Measurements from ENCODE around the gene TRABD2A. TPM values are rescaled to one million over a fixed set of nuclear protein-coding genes. Genes with fewer than 3 reads are reported as not detected.
A peak's percentile ranks its signal among the peaks of the same experiment; 100 is the strongest.

The TRABD2A gene
- total and polyA plus RNA-seq, 4 donors: 0.26 to 10.3 (median 0.55) TPM

DNA sequence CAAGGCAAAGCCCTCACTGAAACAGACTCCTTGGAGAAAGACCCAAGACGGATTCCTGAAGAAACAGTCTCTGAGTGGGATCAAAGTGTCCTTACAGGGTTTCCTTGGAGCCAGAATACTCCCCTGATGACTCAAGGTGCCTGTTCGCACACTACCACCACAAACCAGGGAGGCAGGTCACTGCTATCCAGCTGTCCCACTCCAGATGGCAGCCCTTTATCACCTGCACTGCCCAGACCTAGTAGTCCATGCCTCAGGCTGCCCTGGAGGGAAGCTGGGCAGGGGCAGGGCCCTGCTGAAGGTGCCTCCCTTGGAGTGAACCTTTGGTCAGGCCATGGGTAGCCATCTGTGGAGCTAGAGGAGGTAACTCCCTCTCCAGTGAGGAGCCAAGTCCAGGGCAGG, 34.1 kb downstream of the TRABD2A start:
- H3K27ac ChIP-seq (ENCODE audit: low read depth in 1 of 2, low read length in 2 of 2): no peak overlapping the region
- no peak overlapping the region for H3K9ac ChIP-seq (ENCODE audit: low read depth in 1 of 2, low read length in 2 of 2)
- H3K36me3 ChIP-seq (ENCODE audit: control insufficient read depth in 4 of 4, insufficient read depth in 3 of 4, low read depth in 1 of 4, low read length in 3 of 4): no peaks in the 10 kb centered on the region
- TF ChIP-seq SP1 (IDR thresholded peaks at IDR 0.05): no peak
- TF ChIP-seq TAF1 (conservative IDR thresholded peaks at IDR 0.05): no peak
- TF ChIP-seq GABPA (IDR thresholded peaks at IDR 0.05 in 1 of 2, conservative IDR thresholded peaks at IDR 0.05 in 1 of 2): no peak
- TF ChIP-seq, protein P1, sequence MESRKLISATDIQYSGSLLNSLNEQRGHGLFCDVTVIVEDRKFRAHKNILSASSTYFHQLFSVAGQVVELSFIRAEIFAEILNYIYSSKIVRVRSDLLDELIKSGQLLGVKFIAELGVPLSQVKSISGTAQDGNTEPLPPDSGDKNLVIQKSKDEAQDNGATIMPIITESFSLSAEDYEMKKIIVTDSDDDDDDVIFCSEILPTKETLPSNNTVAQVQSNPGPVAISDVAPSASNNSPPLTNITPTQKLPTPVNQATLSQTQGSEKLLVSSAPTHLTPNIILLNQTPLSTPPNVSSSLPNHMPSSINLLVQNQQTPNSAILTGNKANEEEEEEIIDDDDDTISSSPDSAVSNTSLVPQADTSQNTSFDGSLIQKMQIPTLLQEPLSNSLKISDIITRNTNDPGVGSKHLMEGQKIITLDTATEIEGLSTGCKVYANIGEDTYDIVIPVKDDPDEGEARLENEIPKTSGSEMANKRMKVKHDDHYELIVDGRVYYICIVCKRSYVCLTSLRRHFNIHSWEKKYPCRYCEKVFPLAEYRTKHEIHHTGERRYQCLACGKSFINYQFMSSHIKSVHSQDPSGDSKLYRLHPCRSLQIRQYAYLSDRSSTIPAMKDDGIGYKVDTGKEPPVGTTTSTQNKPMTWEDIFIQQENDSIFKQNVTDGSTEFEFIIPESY (IDR thresholded peaks at IDR 0.05): no peak
- no peak for TF ChIP-seq JUND (IDR thresholded peaks at IDR 0.05)
- TF ChIP-seq HNF4A (conservative IDR thresholded peaks at IDR 0.05): no peak
- TF ChIP-seq, protein P2, sequence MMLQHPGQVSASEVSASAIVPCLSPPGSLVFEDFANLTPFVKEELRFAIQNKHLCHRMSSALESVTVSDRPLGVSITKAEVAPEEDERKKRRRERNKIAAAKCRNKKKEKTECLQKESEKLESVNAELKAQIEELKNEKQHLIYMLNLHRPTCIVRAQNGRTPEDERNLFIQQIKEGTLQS (IDR thresholded peaks at IDR 0.05): no peak
- no peak for TF ChIP-seq RAD21 (IDR thresholded peaks at IDR 0.05)
- TF ChIP-seq, protein P3, sequence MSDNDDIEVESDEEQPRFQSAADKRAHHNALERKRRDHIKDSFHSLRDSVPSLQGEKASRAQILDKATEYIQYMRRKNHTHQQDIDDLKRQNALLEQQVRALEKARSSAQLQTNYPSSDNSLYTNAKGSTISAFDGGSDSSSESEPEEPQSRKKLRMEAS (IDR thresholded peaks at IDR 0.05): no peak
- no peak for TF ChIP-seq YY1 (IDR thresholded peaks at IDR 0.05)
- TF ChIP-seq FOXA2 (IDR thresholded peaks at IDR 0.05): no peak
- TF ChIP-seq, protein P4, sequence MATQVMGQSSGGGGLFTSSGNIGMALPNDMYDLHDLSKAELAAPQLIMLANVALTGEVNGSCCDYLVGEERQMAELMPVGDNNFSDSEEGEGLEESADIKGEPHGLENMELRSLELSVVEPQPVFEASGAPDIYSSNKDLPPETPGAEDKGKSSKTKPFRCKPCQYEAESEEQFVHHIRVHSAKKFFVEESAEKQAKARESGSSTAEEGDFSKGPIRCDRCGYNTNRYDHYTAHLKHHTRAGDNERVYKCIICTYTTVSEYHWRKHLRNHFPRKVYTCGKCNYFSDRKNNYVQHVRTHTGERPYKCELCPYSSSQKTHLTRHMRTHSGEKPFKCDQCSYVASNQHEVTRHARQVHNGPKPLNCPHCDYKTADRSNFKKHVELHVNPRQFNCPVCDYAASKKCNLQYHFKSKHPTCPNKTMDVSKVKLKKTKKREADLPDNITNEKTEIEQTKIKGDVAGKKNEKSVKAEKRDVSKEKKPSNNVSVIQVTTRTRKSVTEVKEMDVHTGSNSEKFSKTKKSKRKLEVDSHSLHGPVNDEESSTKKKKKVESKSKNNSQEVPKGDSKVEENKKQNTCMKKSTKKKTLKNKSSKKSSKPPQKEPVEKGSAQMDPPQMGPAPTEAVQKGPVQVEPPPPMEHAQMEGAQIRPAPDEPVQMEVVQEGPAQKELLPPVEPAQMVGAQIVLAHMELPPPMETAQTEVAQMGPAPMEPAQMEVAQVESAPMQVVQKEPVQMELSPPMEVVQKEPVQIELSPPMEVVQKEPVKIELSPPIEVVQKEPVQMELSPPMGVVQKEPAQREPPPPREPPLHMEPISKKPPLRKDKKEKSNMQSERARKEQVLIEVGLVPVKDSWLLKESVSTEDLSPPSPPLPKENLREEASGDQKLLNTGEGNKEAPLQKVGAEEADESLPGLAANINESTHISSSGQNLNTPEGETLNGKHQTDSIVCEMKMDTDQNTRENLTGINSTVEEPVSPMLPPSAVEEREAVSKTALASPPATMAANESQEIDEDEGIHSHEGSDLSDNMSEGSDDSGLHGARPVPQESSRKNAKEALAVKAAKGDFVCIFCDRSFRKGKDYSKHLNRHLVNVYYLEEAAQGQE (IDR thresholded peaks at IDR 0.05): no peak
- no peak for TF ChIP-seq FOXA1 (IDR thresholded peaks at IDR 0.05)
- DNase-seq (ENCODE audit: low spot score): no peak
- no peaks in the 10 kb centered on the region for H3K27me3 ChIP-seq (ENCODE audit: control insufficient read depth in 4 of 4, insufficient read depth in 4 of 4, low read length in 3 of 4)
- H3K4me1 ChIP-seq (ENCODE audit: control insufficient read depth in 4 of 4, insufficient read depth in 4 of 4, low read length in 3 of 4): no peaks in the 10 kb centered on the region
- no peaks in the 10 kb centered on the region for H3K9me3 ChIP-seq (ENCODE audit: control insufficient read depth in 4 of 4, low read length in 3 of 4)
- H3K4me3 ChIP-seq (ENCODE audit: low read depth in 1 of 3, low read length in 3 of 3): no peak overlapping the region
- WGBS: 88% methylated on average over 2 of the region's 2 CpGs

- no peak overlapping the region for H3K9ac ChIP-seq (ENCODE audit: low read depth in 1 of 2, low read length in 2 of 2)
- no peaks in the 10 kb centered on the region for H3K27me3 ChIP-seq (ENCODE audit: control insufficient read depth in 4 of 4, insufficient read depth in 4 of 4, low read length in 3 of 4)
- H3K27ac ChIP-seq (ENCODE audit: low read depth in 1 of 2, low read length in 2 of 2): no peak overlapping the region
- no peak overlapping the region for H3K4me3 ChIP-seq (ENCODE audit: low read depth in 1 of 3, low read length in 3 of 3)
- 71% methylated on average over 5 of the region's 5 CpGs for WGBS
- H3K4me1 ChIP-seq (ENCODE audit: control insufficient read depth in 4 of 4, insufficient read depth in 4 of 4, low read length in 3 of 4): no peaks in the 10 kb centered on the region
- TF ChIP-seq, protein P2 (IDR thresholded peaks at IDR 0.05): no peak
- peak in 1 of 2 donors; percentile 8 for TF ChIP-seq RAD21 (IDR thresholded peaks at IDR 0.05)
- H3K9me3 ChIP-seq (ENCODE audit: control insufficient read depth in 4 of 4, low read length in 3 of 4): no peaks in the 10 kb centered on the region
- no peaks in the 10 kb centered on the region for H3K36me3 ChIP-seq (ENCODE audit: control insufficient read depth in 4 of 4, insufficient read depth in 3 of 4, low read depth in 1 of 4, low read length in 3 of 4)
- no peak for DNase-seq (ENCODE audit: low spot score)
Observed at GRCh38 chr2:84846041-84846663, 34.7 kb downstream of the TRABD2A start.

Measured in liver (tissue), 9 donors.